H1 (cell line): Measurements from ENCODE around the gene PIK3R5. TPM values are rescaled to one million over a fixed set of nuclear protein-coding genes. Genes with fewer than 3 reads are reported as not detected.

Experiments
- CTCF ChIA-PET: fragments of 300-600 bp; sonication (Branson Sonifier 250); formaldehyde crosslinking; loops from one replicate; lab custom pipeline; 2021; ENCODE audit not compliant: partially characterized antibody; lab: Charles Lee
- POLR2A ChIA-PET: fragments of 300-600 bp; sonication (Branson Sonifier 250); formaldehyde crosslinking; loops from one replicate; lab custom pipeline; 2021; ENCODE audit warnings: inconsistent platforms; ENCODE audit not compliant: partially characterized antibody; lab: Charles Lee
- DNase-seq, 2 experiments: peaks; one replicate each; pipeline versions ENCODE4 v3.0.0 to v3.0.0-alpha.2; 2010 to 2022; ENCODE audit warnings: low spot score in 2 of 2, low read depth in 1 of 2, mixed read lengths in 1 of 2
- FAIRE-seq: peaks from 2 replicates; lab custom pipeline; 2011; peaks lifted over from hg19 to GRCh38; lab: Jason Lieb, UNC
- H2AFZ ChIP-seq: 2 replicates; pipeline ENCODE4 v1.8.1; 2012; ENCODE audit warnings: low read length, inconsistent platforms
- H2AK5ac ChIP-seq: 2 replicates; pipeline ENCODE4 v1.6.1; 2013; ENCODE audit warnings: low read depth, low read length
- H2BK120ac ChIP-seq: replicated peaks from 2 replicates; pipeline ENCODE3; 2013; ENCODE audit warnings: low read depth, low read length, inconsistent platforms
- H2BK12ac ChIP-seq: 2 replicates; pipeline ENCODE4 v1.6.1; 2013; ENCODE audit warnings: low read depth, low read length
- H2BK15ac ChIP-seq: 2 replicates; pipeline ENCODE4 v1.6.1; 2013; ENCODE audit warnings: low read length
- H2BK20ac ChIP-seq: 2 replicates; pipeline ENCODE4 v1.6.1; 2013; ENCODE audit warnings: low read length
- H2BK5ac ChIP-seq: 2 replicates; pipeline ENCODE4 v1.6.1; 2013; ENCODE audit warnings: low read depth, low read length
- H3K14ac ChIP-seq: 2 replicates; pipeline ENCODE4 v1.6.1; 2013; ENCODE audit warnings: inconsistent platforms; ENCODE audit not compliant: insufficient read length
- H3K18ac ChIP-seq: 2 replicates; pipeline ENCODE4 v1.6.1; 2013; ENCODE audit warnings: low read length; ENCODE audit errors: extremely low read depth
- H3K23ac ChIP-seq: 2 replicates; pipeline ENCODE4 v1.6.1; 2013; ENCODE audit warnings: inconsistent platforms; ENCODE audit not compliant: insufficient read length
- H3K23me2 ChIP-seq: 2 replicates; pipeline ENCODE4 v1.6.1; 2013; ENCODE audit warnings: low read depth, low read length
- H3K27ac ChIP-seq: 2 replicates; pipeline ENCODE4 v1.6.1; 2011; ENCODE audit warnings: low read depth, low read length, inconsistent platforms
- H3K27me3 ChIP-seq, 4 experiments: replicated peaks in 1 of 4; 1 replicate in 1 of 4; 2 replicates in 3 of 4; pipeline versions ENCODE4 v1.6.1 to v1.8.1; 2011 to 2013; ENCODE audit warnings: low read length in 3 of 4, mild to moderate bottlenecking in 3 of 4, inconsistent platforms in 2 of 4, mixed read lengths in 2 of 4, moderate library complexity in 1 of 4; ENCODE audit not compliant: control insufficient read depth in 3 of 4, insufficient read depth in 3 of 4; ENCODE audit errors: extremely low read depth in 1 of 4
- H3K36me3 ChIP-seq, 4 experiments: 2 replicates each; pipeline versions ENCODE4 v1.6.1 to v1.8.1; 2011 to 2013; ENCODE audit warnings: mild to moderate bottlenecking in 4 of 4, low read length in 3 of 4, moderate library complexity in 2 of 4, control low read depth in 1 of 4, inconsistent platforms in 1 of 4; ENCODE audit not compliant: insufficient read depth in 4 of 4, control insufficient read depth in 2 of 4
- H3K4ac ChIP-seq: replicated peaks from 2 replicates; pipeline ENCODE3; 2013; ENCODE audit warnings: low read length, low read depth, mixed read lengths, inconsistent platforms; ENCODE audit not compliant: insufficient read length
- H3K4me1 ChIP-seq, 4 experiments: replicated peaks in 1 of 4; 1 replicate in 1 of 4; 2 replicates in 3 of 4; pipeline versions ENCODE4 v1.6.1 to v1.8.1; 2011 to 2013; ENCODE audit warnings: low read length in 3 of 4, inconsistent platforms in 2 of 4, mixed read lengths in 1 of 4; ENCODE audit not compliant: insufficient read depth in 4 of 4, control insufficient read depth in 3 of 4
- H3K4me2 ChIP-seq, 2 experiments: 2 replicates each; pipeline versions ENCODE4 v1.6.1 to v1.8.1; 2011 to 2013; ENCODE audit warnings: low read depth in 2 of 2, low read length in 2 of 2, control low read depth in 1 of 2, inconsistent platforms in 1 of 2, mild to moderate bottlenecking in 1 of 2; ENCODE audit not compliant: insufficient read depth in 1 of 2
- H3K4me3 ChIP-seq, 4 experiments: fragments of 200-600, 300-600 bp in 1 of 4; sonication (generic), shearing (Covaris generic), sonication (Bioruptor Twin) in 1 of 4; 2 replicates each; pipeline versions ENCODE4 v1.5.1 to v1.8.1; 2011 to 2016; ENCODE audit warnings: low read length in 4 of 4, low read depth in 3 of 4, control low read depth in 2 of 4, inconsistent platforms in 2 of 4, mild to moderate bottlenecking in 2 of 4, mixed read lengths in 1 of 4, moderate library complexity in 1 of 4; ENCODE audit not compliant: insufficient read depth in 2 of 4; ENCODE audit errors: extremely low read depth in 1 of 4
- H3K56ac ChIP-seq: replicated peaks from 2 replicates; pipeline ENCODE3; 2013; ENCODE audit warnings: low read depth, mild to moderate bottlenecking, mixed read lengths, low read length, inconsistent platforms; ENCODE audit not compliant: insufficient read length
- H3K79me1 ChIP-seq: 2 replicates; pipeline ENCODE4 v1.6.1; 2013; ENCODE audit warnings: low read depth, low read length, control low read depth
- H3K79me2 ChIP-seq, 2 experiments: 2 replicates each; pipeline versions ENCODE4 v1.6.1 to v1.8.1; 2012 to 2013; ENCODE audit warnings: low read length in 2 of 2, mild to moderate bottlenecking in 2 of 2, inconsistent platforms in 1 of 2; ENCODE audit not compliant: insufficient read depth in 2 of 2, control insufficient read depth in 1 of 2
- H3K9ac ChIP-seq, 4 experiments: replicated peaks in 1 of 4; 1 replicate in 1 of 4; 2 replicates in 3 of 4; pipeline versions ENCODE4 v1.6.1 to v1.8.1; 2011 to 2013; ENCODE audit warnings: low read depth in 3 of 4, low read length in 3 of 4, control low read depth in 2 of 4, mild to moderate bottlenecking in 2 of 4, moderate library complexity in 2 of 4, inconsistent platforms in 1 of 4; ENCODE audit errors: extremely low read depth in 1 of 4
- H3K9me3 ChIP-seq, 2 experiments: 2 replicates each; pipeline versions ENCODE4 v1.6.1 to v1.8.1; 2012 to 2013; ENCODE audit warnings: mild to moderate bottlenecking in 2 of 2, moderate library complexity in 2 of 2, control low read depth in 1 of 2, inconsistent platforms in 1 of 2, low read depth in 1 of 2, low read length in 1 of 2, mixed read lengths in 1 of 2; ENCODE audit not compliant: insufficient read depth in 2 of 2
- H4K20me1 ChIP-seq, 2 experiments: replicated peaks in 1 of 2; 2 replicates each; pipeline versions ENCODE3 to v1.8.1; 2011 to 2013; ENCODE audit warnings: inconsistent platforms in 2 of 2, low read length in 2 of 2, mild to moderate bottlenecking in 1 of 2; ENCODE audit not compliant: insufficient read depth in 2 of 2, control insufficient read depth in 1 of 2
- H4K5ac ChIP-seq: 2 replicates; pipeline ENCODE4 v1.6.1; 2013; ENCODE audit warnings: low read length, low read depth, mixed read lengths, inconsistent platforms; ENCODE audit not compliant: insufficient read length
- H4K8ac ChIP-seq: 2 replicates; pipeline ENCODE4 v1.8.0; 2013; ENCODE audit warnings: mild to moderate bottlenecking, moderate library complexity, low read length, inconsistent platforms; ENCODE audit not compliant: insufficient read depth; ENCODE audit errors: extremely low read depth
- H4K91ac ChIP-seq: replicated peaks from 2 replicates; pipeline ENCODE3; 2013; ENCODE audit warnings: low read length, mixed read lengths, inconsistent platforms; ENCODE audit not compliant: insufficient read length
- CBX8 ChIP-seq: fragments of 300-800, 300-1000 bp; sonication (generic); IDR thresholded peaks from 2 replicates; pipeline ENCODE4 v1.7.1; 2016; ENCODE audit warnings: low read depth, low read length, borderline replicate concordance
- CEBPB ChIP-seq: IDR thresholded peaks from 2 replicates; pipeline ENCODE4 v1.6.1; 2012; ENCODE audit warnings: low read depth, low read length
- GTF2F1 ChIP-seq: IDR thresholded peaks from 2 replicates; pipeline ENCODE4 v1.6.1; 2012; ENCODE audit warnings: low read depth, low read length, improper control_type of control experiment, borderline replicate concordance
- JUN ChIP-seq: IDR thresholded peaks from 2 replicates; pipeline ENCODE4 v1.6.1; 2011; ENCODE audit warnings: low read depth, mild to moderate bottlenecking, improper control_type of control experiment, low read length
- POLR2AphosphoS5 ChIP-seq: IDR thresholded peaks from 2 replicates; pipeline ENCODE4 v1.6.1; 2011; ENCODE audit warnings: low read depth, low read length
- POU5F1 ChIP-seq: IDR thresholded peaks from 2 replicates; pipeline ENCODE4 v1.6.1; 2011; ENCODE audit warnings: low read depth, mild to moderate bottlenecking, low read length, moderate library complexity
- RXRA ChIP-seq: IDR thresholded peaks from 2 replicates; pipeline ENCODE4 v1.6.1; 2011; ENCODE audit warnings: low read depth, mild to moderate bottlenecking, low read length, moderate library complexity; ENCODE audit not compliant: insufficient read depth
- SIRT6 ChIP-seq: IDR thresholded peaks from one replicate; pipeline ENCODE4 v1.7.1; 2012; ENCODE audit warnings: low read length, inconsistent platforms
- SP4 ChIP-seq: IDR thresholded peaks from 2 replicates; pipeline ENCODE4 v1.6.1; 2012; ENCODE audit warnings: low read length, inconsistent platforms
- TBP ChIP-seq: IDR thresholded peaks from 2 replicates; pipeline ENCODE4 v1.6.1; 2011; ENCODE audit warnings: low read depth, low read length, improper control_type of control experiment
- TCF12 ChIP-seq: IDR thresholded peaks from 2 replicates; pipeline ENCODE4 v1.6.1; 2011; ENCODE audit warnings: low read depth, mild to moderate bottlenecking, low read length
- WGBS, 2 experiments: shearing (Covaris generic) in 1 of 2; methylation state at CpG; one replicate each; pipeline versions ENCODE4 v1.1.6 to v1.1.7; 2013 to 2015; ENCODE audit warnings: low lambda C conversion rate in 2 of 2, mixed read lengths in 2 of 2, inconsistent platforms in 1 of 2, low coverage in 1 of 2, missing lambda C conversion rate in 1 of 2; ENCODE audit not compliant: insufficient replicate concordance in 2 of 2, insufficient coverage in 1 of 2, insufficient read length in 1 of 2; ENCODE audit errors: extremely low coverage in 1 of 2, missing lambda C conversion rate in 1 of 2; 5-methylcytosine and 5-hydroxymethylcytosine counted together
- polyA plus RNA-seq, 7 experiments: library from polyadenylated mRNA; depleted of rRNA in 3 of 7; stranded (reverse) in 5 of 7; unstranded in 2 of 7; fragments of >200 nt in 5 of 7; fragments of 200-250 nt in 2 of 7; gene quantifications; 1 replicate in 5 of 7; 2 replicates in 1 of 7; 4 replicates in 1 of 7; pipeline versions ENCODE4 v1.2.1 to v1.2.3, GENCODE V29; 2011 to 2013; ENCODE audit warnings: missing spikeins in 2 of 7, mixed read lengths in 2 of 7
- total RNA-seq: library from RNA; stranded (reverse); fragmentation: NEBNext Ultra II Directional; extraction: Animal tissue kit (Norgen Biotek cat#: 25700); gene quantifications from 2 replicates; pipeline ENCODE4 v1.2.1, GENCODE V29; 2021
- TF ChIP-seq, protein P1 (sequence below): IDR thresholded peaks from 2 replicates; pipeline ENCODE4 v1.6.1; 2011; ENCODE audit warnings: low read depth, mild to moderate bottlenecking, low read length; ENCODE audit not compliant: insufficient read depth

PIK3R5 gene
- total and polyA plus RNA-seq, 2 of the 8 experiments (the other 6 are each of a cell fraction or from before 2014, with no cell fraction given), result 2.7 to 4.3 TPM

- CTCF ChIA-PET, result interaction anchor here (0.8 to 1.6 kb wide), 4 partner anchors 9 to 52 kb away, joined by 3 to 8 read pairs (median 4); no protein-coding TSS in a partner anchor
- TF ChIP-seq GTF2F1 (no peak), SP4 (no peak), JUN (no peak), POU5F1 (no peak), TCF12 (no peak), CEBPB (no peak), RXRA (no peak), POLR2AphosphoS5 (no peak), TBP (no peak), CBX8 (no peak), SIRT6 (no peak)
- TF ChIP-seq, protein P1, sequence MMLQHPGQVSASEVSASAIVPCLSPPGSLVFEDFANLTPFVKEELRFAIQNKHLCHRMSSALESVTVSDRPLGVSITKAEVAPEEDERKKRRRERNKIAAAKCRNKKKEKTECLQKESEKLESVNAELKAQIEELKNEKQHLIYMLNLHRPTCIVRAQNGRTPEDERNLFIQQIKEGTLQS, result no peak
- Histone ChIP-seq H3K36me3 (no peaks in the 10 kb centered on the region), H2BK20ac (no peak overlapping the region), H3K79me1 (no peaks in the 10 kb centered on the region), H3K4me3 (no peak overlapping the region), H3K4ac (no peak overlapping the region), H3K23me2 (no peaks in the 10 kb centered on the region), H2BK120ac (no peak overlapping the region), H4K5ac (peak overlapping the region; percentile 4), H3K9ac (no peak overlapping the region; a peak in 2 of 7 replicates), H2BK12ac (0 out of 2 replicates have a peak overlapping the region, but pooled peaks have one; percentile 62), H3K79me2 (no peaks in the 10 kb centered on the region), H3K9me3 (no peaks in the 10 kb centered on the region), H3K4me2 (peak overlapping the region in 1 of 2 experiments; percentile 16; a peak in 1 of 4 replicates), H3K27ac (no peak overlapping the region), H4K8ac (peak overlapping the region; percentile 69; the same call in 1 of the 2 replicates), H3K14ac (no peak overlapping the region), H2AK5ac (no peak overlapping the region), H3K18ac (no peak overlapping the region; the same call in 1 of the 2 replicates), H4K20me1 (no peaks in the 10 kb centered on the region), H3K23ac (no peak overlapping the region), H2AFZ (peak overlapping the region; percentile 92), H3K27me3 (no peaks in the 10 kb centered on the region), H2BK5ac (0 out of 2 replicates have a peak overlapping the region, but pooled peaks have one; percentile 32), H4K91ac (peak overlapping the region; percentile 7), H3K4me1 (peaks cover 0 to 5% (median 4%) of the 10 kb centered on the region in 4 experiments; a peak in 6 of 7 replicates), H3K56ac (no peak overlapping the region), H2BK15ac (no peak overlapping the region)
- POLR2A ChIA-PET, result interaction anchor here (0.9 to 1.3 kb wide), 3 partner anchors 21 to 230 kb away, joined by 3 read pairs; no protein-coding TSS in a partner anchor
- whole genome bisulfite sequencing, 2 experiments, result 90% methylated on average over 13 of the region's 15 CpGs; no CpG with 5 or more reads in 1 of the 2 experiments
- FAIRE-seq (no peak), DNase-seq (peak in 1 of 2 experiments; percentile 36)
Observed at GRCh38 chr17:8836821-8837562, 128.5 kb downstream of the PIK3R5 start.
